WTC11 (cell line): ENCODE measurements around the gene SPOCK1. TPM values are rescaled to one million over a fixed set of nuclear protein-coding genes. Genes with fewer than 3 reads are reported as not detected.

Source experiments
- ATAC-seq: fragments of 200-7000 bp; cut with Tn5 transposase; 2 replicates; pipeline ENCODE4 v1.10.0; 2021; ENCODE audit warnings: mild to moderate bottlenecking, moderate library complexity
- CTCF ChIA-PET: fragments of 300-600 bp; sonication (Branson Sonifier 250); formaldehyde crosslinking; loops from one replicate; lab custom pipeline; 2021; ENCODE audit warnings: antibody characterized with exemption; lab: Charles Lee
- POLR2A ChIA-PET: fragments of 350-600 bp; sonication (Branson Sonifier 250); formaldehyde crosslinking; loops from one replicate; lab custom pipeline; 2021; ENCODE audit warnings: antibody characterized with exemption; lab: Charles Lee
- DNase-seq: peaks from one replicate; pipeline ENCODE4 v3.0.0; 2021; ENCODE audit warnings: low spot score
- H3K27ac Mint-ChIP-seq: 2 replicates; pipeline ENCODE4 v1.8.0; 2021; ENCODE audit warnings: mixed read lengths
- H3K27me3 Mint-ChIP-seq: 2 replicates; pipeline ENCODE4 v1.8.0; 2021; ENCODE audit warnings: low read depth, mild to moderate bottlenecking, moderate library complexity, mixed read lengths
- H3K36me3 Mint-ChIP-seq: 2 replicates; pipeline ENCODE4 v1.8.0; 2021; ENCODE audit warnings: mixed read lengths
- H3K4me1 Mint-ChIP-seq: 2 replicates; pipeline ENCODE4 v1.8.0; 2022; ENCODE audit warnings: mixed read lengths
- H3K4me3 Mint-ChIP-seq: 2 replicates; pipeline ENCODE4 v1.8.0; 2021; ENCODE audit warnings: mild to moderate bottlenecking, moderate library complexity, mixed read lengths
- H3K9me3 Mint-ChIP-seq: 2 replicates; pipeline ENCODE4 v1.8.0; 2021; ENCODE audit warnings: mixed read lengths
- ATF1 ChIP-seq: sonication (generic); formaldehyde crosslinking; IDR thresholded peaks from 2 replicates; pipeline ENCODE4 v1.8.1; 2023; ENCODE audit warnings: mild to moderate bottlenecking, moderate library complexity, missing genetic modification reagents
- CREB1 ChIP-seq: sonication (generic); formaldehyde crosslinking; IDR thresholded peaks from 2 replicates; pipeline ENCODE4 v1.8.0; 2023; ENCODE audit warnings: mild to moderate bottlenecking, missing genetic modification reagents
- ESRRA ChIP-seq: sonication (generic); formaldehyde crosslinking; IDR thresholded peaks from 2 replicates; pipeline ENCODE4 v1.8.1; 2022; ENCODE audit warnings: mild to moderate bottlenecking, missing genetic modification reagents, borderline replicate concordance
- JUN ChIP-seq: sonication (generic); formaldehyde crosslinking; IDR thresholded peaks from 2 replicates; pipeline ENCODE4 v1.8.0; 2023; ENCODE audit warnings: mild to moderate bottlenecking, missing genetic modification reagents
- KAT7 ChIP-seq: sonication (generic); formaldehyde crosslinking; IDR thresholded peaks from 2 replicates; pipeline ENCODE4 v1.8.1; 2023; ENCODE audit warnings: missing genetic modification reagents, mild to moderate bottlenecking, borderline replicate concordance
- MYBL2 ChIP-seq: sonication (generic); formaldehyde crosslinking; IDR thresholded peaks from 2 replicates; pipeline ENCODE4 v1.8.1; 2023; ENCODE audit warnings: mild to moderate bottlenecking, moderate library complexity, missing genetic modification reagents
- NFE2L1 ChIP-seq: sonication (generic); formaldehyde crosslinking; IDR thresholded peaks from 2 replicates; pipeline ENCODE4 v1.8.1; 2023; ENCODE audit warnings: missing genetic modification reagents
- ZNF423 ChIP-seq: fragments of 250-450 bp; sonication (Bioruptor Pico); IDR thresholded peaks from 2 replicates; pipeline ENCODE4 v2.1.2; 2022; ENCODE audit warnings: mild to moderate bottlenecking, moderate library complexity
- total RNA-seq: library from RNA; stranded (reverse); gene quantifications from 3 replicates; pipeline ENCODE4 v1.2.3, GENCODE V29; 2021
- TF ChIP-seq, protein P1 (sequence below): fragments of 250-450 bp; sonication (Bioruptor Pico); conservative IDR thresholded peaks from 2 replicates; pipeline ENCODE4 v1.9.0; 2021; ENCODE audit warnings: mild to moderate bottlenecking
- TF ChIP-seq, protein P2 (sequence below): sonication (generic); formaldehyde crosslinking; IDR thresholded peaks from 2 replicates; pipeline ENCODE4 v1.8.1; 2023; ENCODE audit warnings: mild to moderate bottlenecking, missing genetic modification reagents, moderate library complexity
- TF ChIP-seq, protein P3 (sequence below): fragments of 250-450 bp; sonication (Bioruptor Pico); IDR thresholded peaks from 2 replicates; pipeline ENCODE4 v1.9.0; 2021; ENCODE audit warnings: mild to moderate bottlenecking
- TF ChIP-seq, protein P4 (sequence below): sonication (generic); formaldehyde crosslinking; IDR thresholded peaks from 2 replicates; pipeline ENCODE4 v1.8.1; 2022; ENCODE audit warnings: mild to moderate bottlenecking, moderate library complexity, missing genetic modification reagents
- TF ChIP-seq, protein P5 (sequence below): fragments of 250-450 bp; sonication (Bioruptor Pico); IDR thresholded peaks from 2 replicates; pipeline ENCODE4 v1.9.0; 2021; ENCODE audit warnings: moderate library complexity, mild to moderate bottlenecking, inconsistent platforms, borderline replicate concordance
- TF ChIP-seq, protein P6 (sequence below): sonication (generic); formaldehyde crosslinking; IDR thresholded peaks from 2 replicates; pipeline ENCODE4 v1.8.1; 2023; ENCODE audit warnings: mild to moderate bottlenecking, moderate library complexity, missing genetic modification reagents
- TF ChIP-seq, protein P7 (sequence below): sonication (generic); formaldehyde crosslinking; conservative IDR thresholded peaks from 2 replicates; pipeline ENCODE4 v1.8.1; 2023; ENCODE audit warnings: mild to moderate bottlenecking, low read depth, missing genetic modification reagents, moderate library complexity
- TF ChIP-seq, protein P8 (sequence below): fragments of 250-450 bp; sonication (Bioruptor Pico); IDR thresholded peaks from 2 replicates; pipeline ENCODE4 v1.9.0; 2021; ENCODE audit warnings: mild to moderate bottlenecking

The SPOCK1 gene
- total RNA-seq, 1 experiment from 2014 or later, result 15.2 TPM

DNA sequence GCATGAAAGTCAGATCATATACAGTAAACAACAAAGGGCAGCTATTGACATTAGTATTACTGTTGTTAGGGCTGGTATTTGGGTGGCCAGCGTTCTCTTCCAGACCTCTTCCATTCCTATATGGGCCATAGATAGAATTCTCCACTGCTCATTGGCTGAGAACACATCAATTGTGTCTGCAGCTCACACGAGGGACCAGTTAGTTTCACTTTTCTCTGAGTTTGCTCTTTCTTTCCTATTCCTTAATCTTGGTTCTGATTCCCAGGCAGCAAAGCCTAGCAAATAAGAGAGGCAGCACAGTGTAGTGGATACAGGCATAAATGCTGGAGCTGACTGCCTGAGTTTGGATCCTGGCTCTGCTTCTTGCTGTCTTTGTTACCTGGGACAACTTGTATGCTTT, 476.4 kb downstream of the SPOCK1 start:
- POLR2A ChIA-PET, result no interaction called here
- no peak for DNase-seq
- Mint-ChIP-seq H3K9me3 (no peaks in the 10 kb centered on the region), H3K4me1 (peaks cover 5% of the 10 kb centered on the region), H3K27me3 (no peaks in the 10 kb centered on the region), H3K36me3 (no peaks in the 10 kb centered on the region), H3K4me3 (no peak overlapping the region), H3K27ac (no peak overlapping the region)
- CTCF ChIA-PET, result interaction anchor here (1.3 to 2.3 kb wide), 3 partner anchors 12 to 52 kb away, joined by 3 to 6 read pairs (median 3); no protein-coding TSS in a partner anchor
- ATAC-seq, result no peak
- no peak for TF ChIP-seq MYBL2 (CRISPR knock-in tag)
- TF ChIP-seq, protein P1, sequence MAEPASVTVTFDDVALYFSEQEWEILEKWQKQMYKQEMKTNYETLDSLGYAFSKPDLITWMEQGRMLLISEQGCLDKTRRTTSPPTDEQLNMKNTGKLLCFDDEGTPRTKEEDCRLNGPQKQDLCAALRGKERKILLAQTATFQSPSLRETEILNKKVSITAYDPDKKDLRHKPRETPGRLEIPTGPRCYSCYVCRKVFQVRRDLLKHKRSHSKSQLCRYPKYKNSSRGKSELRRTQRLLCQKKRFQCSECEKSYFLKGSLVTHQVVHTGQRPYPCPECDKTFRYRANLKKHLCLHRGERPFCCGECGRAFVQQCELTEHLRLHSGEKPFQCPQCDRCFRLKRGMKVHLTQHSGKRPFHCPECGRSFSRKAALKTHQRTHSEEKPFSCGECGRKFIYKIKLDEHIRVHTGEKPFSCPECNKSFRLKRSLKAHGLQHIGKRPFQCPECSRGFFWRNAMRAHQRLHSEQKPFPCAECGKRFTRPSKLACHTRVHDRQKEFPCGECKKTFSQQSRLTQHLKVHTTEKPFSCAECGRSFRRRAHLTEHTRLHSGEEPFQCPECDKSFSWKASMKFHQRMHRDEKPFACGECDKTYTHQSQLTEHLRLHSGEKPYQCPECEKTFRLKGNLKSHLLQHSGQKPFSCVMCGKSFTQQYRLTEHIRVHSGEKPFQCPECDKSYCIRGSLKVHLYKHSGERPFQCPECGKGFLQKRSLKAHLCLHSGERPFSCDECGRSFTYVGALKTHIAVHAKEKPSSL (CRISPR knock-in tag), result no peak
- TF ChIP-seq, protein P2, sequence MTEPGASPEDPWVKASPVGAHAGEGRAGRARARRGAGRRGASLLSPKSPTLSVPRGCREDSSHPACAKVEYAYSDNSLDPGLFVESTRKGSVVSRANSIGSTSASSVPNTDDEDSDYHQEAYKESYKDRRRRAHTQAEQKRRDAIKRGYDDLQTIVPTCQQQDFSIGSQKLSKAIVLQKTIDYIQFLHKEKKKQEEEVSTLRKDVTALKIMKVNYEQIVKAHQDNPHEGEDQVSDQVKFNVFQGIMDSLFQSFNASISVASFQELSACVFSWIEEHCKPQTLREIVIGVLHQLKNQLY, result no peak
- TF ChIP-seq, protein P3, sequence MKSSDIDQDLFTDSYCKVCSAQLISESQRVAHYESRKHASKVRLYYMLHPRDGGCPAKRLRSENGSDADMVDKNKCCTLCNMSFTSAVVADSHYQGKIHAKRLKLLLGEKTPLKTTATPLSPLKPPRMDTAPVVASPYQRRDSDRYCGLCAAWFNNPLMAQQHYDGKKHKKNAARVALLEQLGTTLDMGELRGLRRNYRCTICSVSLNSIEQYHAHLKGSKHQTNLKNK (CRISPR knock-in tag), result no peak
- TF ChIP-seq, protein P4, sequence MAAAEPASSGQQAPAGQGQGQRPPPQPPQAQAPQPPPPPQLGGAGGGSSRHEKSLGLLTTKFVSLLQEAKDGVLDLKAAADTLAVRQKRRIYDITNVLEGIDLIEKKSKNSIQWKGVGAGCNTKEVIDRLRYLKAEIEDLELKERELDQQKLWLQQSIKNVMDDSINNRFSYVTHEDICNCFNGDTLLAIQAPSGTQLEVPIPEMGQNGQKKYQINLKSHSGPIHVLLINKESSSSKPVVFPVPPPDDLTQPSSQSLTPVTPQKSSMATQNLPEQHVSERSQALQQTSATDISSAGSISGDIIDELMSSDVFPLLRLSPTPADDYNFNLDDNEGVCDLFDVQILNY (CRISPR knock-in tag), result no peak
- no peak for TF ChIP-seq JUN
- TF ChIP-seq ZNF423 (CRISPR knock-in tag), result no peak
- no peak for TF ChIP-seq KAT7
- no peak for TF ChIP-seq ESRRA (CRISPR knock-in tag)
- TF ChIP-seq, protein P5, sequence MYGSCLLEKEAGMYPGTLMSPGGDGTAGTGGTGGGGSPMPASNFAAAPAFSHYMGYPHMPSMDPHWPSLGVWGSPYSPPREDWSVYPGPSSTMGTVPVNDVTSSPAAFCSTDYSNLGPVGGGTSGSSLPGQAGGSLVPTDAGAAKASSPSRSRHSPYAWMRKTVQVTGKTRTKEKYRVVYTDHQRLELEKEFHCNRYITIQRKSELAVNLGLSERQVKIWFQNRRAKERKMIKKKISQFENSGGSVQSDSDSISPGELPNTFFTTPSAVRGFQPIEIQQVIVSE (CRISPR knock-in tag), result no peak

DNA sequence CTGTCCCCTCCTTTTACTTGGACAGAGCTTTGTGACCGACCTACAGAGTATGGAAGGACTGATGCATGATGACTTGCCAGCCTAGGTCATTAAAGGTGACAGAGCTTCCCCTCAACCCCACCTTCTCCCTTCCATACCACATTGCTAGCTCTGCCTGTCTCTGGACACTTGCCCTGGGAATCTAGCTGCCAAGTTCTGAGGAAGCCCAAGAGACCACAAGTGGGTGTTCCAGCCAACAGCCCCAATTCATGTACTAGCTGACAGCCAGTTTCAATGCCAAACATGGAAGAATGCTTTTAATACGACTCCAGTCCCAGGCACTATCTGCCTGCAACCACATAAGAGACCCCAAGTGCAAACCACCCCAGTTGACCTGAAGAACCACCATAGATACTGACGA, 477.1 kb downstream of the SPOCK1 start:
- H3K27ac Mint-ChIP-seq, result no peak overlapping the region
- CTCF ChIA-PET, result interaction anchor here (1.3 to 2.3 kb wide), 2 partner anchors 11 to 53 kb away, joined by 3 to 6 read pairs; no protein-coding TSS in a partner anchor

More for the DNA sequence above, 477.1 kb downstream of the SPOCK1 start:
- Mint-ChIP-seq H3K4me1 (peaks cover 6% of the 10 kb centered on the region), H3K4me3 (no peak overlapping the region), H3K9me3 (no peaks in the 10 kb centered on the region), H3K36me3 (no peaks in the 10 kb centered on the region), H3K27me3 (no peaks in the 10 kb centered on the region)
- ATAC-seq, result no peak
- TF ChIP-seq, protein P6, sequence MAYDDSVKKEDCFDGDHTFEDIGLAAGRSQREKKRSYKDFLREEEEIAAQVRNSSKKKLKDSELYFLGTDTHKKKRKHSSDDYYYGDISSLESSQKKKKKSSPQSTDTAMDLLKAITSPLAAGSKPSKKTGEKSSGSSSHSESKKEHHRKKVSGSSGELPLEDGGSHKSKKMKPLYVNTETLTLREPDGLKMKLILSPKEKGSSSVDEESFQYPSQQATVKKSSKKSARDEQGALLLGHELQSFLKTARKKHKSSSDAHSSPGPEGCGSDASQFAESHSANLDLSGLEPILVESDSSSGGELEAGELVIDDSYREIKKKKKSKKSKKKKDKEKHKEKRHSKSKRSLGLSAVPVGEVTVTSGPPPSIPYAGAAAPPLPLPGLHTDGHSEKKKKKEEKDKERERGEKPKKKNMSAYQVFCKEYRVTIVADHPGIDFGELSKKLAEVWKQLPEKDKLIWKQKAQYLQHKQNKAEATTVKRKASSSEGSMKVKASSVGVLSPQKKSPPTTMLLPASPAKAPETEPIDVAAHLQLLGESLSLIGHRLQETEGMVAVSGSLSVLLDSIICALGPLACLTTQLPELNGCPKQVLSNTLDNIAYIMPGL (CRISPR knock-in tag), result no peak
- TF ChIP-seq, protein P7, sequence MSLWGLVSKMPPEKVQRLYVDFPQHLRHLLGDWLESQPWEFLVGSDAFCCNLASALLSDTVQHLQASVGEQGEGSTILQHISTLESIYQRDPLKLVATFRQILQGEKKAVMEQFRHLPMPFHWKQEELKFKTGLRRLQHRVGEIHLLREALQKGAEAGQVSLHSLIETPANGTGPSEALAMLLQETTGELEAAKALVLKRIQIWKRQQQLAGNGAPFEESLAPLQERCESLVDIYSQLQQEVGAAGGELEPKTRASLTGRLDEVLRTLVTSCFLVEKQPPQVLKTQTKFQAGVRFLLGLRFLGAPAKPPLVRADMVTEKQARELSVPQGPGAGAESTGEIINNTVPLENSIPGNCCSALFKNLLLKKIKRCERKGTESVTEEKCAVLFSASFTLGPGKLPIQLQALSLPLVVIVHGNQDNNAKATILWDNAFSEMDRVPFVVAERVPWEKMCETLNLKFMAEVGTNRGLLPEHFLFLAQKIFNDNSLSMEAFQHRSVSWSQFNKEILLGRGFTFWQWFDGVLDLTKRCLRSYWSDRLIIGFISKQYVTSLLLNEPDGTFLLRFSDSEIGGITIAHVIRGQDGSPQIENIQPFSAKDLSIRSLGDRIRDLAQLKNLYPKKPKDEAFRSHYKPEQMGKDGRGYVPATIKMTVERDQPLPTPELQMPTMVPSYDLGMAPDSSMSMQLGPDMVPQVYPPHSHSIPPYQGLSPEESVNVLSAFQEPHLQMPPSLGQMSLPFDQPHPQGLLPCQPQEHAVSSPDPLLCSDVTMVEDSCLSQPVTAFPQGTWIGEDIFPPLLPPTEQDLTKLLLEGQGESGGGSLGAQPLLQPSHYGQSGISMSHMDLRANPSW (CRISPR knock-in tag), result no peak
- TF ChIP-seq CREB1 (CRISPR knock-in tag) (no peak), ATF1 (CRISPR knock-in tag) (no peak), NFE2L1 (CRISPR knock-in tag) (no peak)
- TF ChIP-seq, protein P8, sequence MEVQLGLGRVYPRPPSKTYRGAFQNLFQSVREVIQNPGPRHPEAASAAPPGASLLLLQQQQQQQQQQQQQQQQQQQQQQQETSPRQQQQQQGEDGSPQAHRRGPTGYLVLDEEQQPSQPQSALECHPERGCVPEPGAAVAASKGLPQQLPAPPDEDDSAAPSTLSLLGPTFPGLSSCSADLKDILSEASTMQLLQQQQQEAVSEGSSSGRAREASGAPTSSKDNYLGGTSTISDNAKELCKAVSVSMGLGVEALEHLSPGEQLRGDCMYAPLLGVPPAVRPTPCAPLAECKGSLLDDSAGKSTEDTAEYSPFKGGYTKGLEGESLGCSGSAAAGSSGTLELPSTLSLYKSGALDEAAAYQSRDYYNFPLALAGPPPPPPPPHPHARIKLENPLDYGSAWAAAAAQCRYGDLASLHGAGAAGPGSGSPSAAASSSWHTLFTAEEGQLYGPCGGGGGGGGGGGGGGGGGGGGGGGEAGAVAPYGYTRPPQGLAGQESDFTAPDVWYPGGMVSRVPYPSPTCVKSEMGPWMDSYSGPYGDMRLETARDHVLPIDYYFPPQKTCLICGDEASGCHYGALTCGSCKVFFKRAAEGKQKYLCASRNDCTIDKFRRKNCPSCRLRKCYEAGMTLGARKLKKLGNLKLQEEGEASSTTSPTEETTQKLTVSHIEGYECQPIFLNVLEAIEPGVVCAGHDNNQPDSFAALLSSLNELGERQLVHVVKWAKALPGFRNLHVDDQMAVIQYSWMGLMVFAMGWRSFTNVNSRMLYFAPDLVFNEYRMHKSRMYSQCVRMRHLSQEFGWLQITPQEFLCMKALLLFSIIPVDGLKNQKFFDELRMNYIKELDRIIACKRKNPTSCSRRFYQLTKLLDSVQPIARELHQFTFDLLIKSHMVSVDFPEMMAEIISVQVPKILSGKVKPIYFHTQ (CRISPR knock-in tag), result no peak
- DNase-seq, result no peak
- POLR2A ChIA-PET, result no interaction called here
